ENCODE measurements around the gene HNRNPA1. TPM values are rescaled to one million over a fixed set of nuclear protein-coding genes. Genes with fewer than 3 reads are reported as not detected.
A peak's percentile ranks its signal among the peaks of the same experiment; 100 is the strongest.

The HNRNPA1 gene
- total RNA-seq, 4 donors from 2014 or later = 298 to 519 (median 435) TPM

- H3K4me1 ChIP-seq = peaks cover 7 to 15% of the 10 kb centered on the region in 2 donors
- H3K36me3 ChIP-seq = no peaks in the 10 kb centered on the region
- no peak overlapping the region for H3K27ac ChIP-seq
- no peaks in the 10 kb centered on the region for H3K27me3 ChIP-seq
- WGBS, 2 donors = 93 to 94% methylated on average over 5 of the region's 5 CpGs
- H3K4me3 ChIP-seq (replicated peaks in 1 of 3) = no peak overlapping the region
- TF ChIP-seq CTCF (IDR thresholded peaks at IDR 0.05) = no peak
- no peak for TF ChIP-seq POLR2A (IDR thresholded peaks at IDR 0.05)
- no peaks in the 10 kb centered on the region for H3K9me3 ChIP-seq
- intact Hi-C loops (cut with DNase I) = no loop called here
- DNase-seq = no peak
Observed at GRCh38 chr12:54298904-54299303, 18.4 kb downstream of the HNRNPA1 start.

GRCh38 chr12:54299515-54300224 lies 19.1 kb downstream of the HNRNPA1 start:
- DNase-seq = no peak
- Histone ChIP-seq H3K4me3 (replicated peaks in 1 of 3) (no peak overlapping the region), H3K9me3 (no peaks in the 10 kb centered on the region), H3K36me3 (no peaks in the 10 kb centered on the region), H3K27ac (no peak overlapping the region), H3K4me1 (peaks cover 13 to 23% of the 10 kb centered on the region in 2 donors), H3K27me3 (no peaks in the 10 kb centered on the region)
- intact Hi-C loops (cut with DNase I) = no loop called here
- WGBS, 2 donors = 72 to 79% methylated on average over 8 of the region's 8 CpGs
- no peak for TF ChIP-seq CTCF (IDR thresholded peaks at IDR 0.05)
- TF ChIP-seq POLR2A (IDR thresholded peaks at IDR 0.05) = no peak

GRCh38 chr12:54300225-54300731 lies 19.8 kb downstream of the HNRNPA1 start:
- Histone ChIP-seq H3K27ac (peak overlapping the region in 1 of 3 donors; percentile 46), H3K9me3 (no peaks in the 10 kb centered on the region), H3K27me3 (no peaks in the 10 kb centered on the region), H3K4me1 (peaks cover 13 to 24% of the 10 kb centered on the region in 2 donors), H3K36me3 (no peaks in the 10 kb centered on the region), H3K4me3 (replicated peaks in 1 of 3) (peak overlapping the region in 1 of 3 donors; percentile 2)
- TF ChIP-seq POLR2A (IDR thresholded peaks at IDR 0.05) = no peak
- TF ChIP-seq CTCF (IDR thresholded peaks at IDR 0.05) = no peak
- no peak for DNase-seq
- WGBS, 2 donors = 41 to 53% methylated on average over 3 of the region's 3 CpGs
- intact Hi-C loops (cut with DNase I) = no loop called here

- H3K4me3 ChIP-seq (replicated peaks in 1 of 3) = peak within 1 kb of the TSS in 1 of 3 donors; percentile 2
- TF ChIP-seq POLR2A (IDR thresholded peaks at IDR 0.05) (peak in 1 of 2 donors; percentile 57), CTCF (IDR thresholded peaks at IDR 0.05) (peak in 3 of 6 experiments; percentile 14 to 19 (median 15))
- peaks cover 13 to 24% of the 10 kb centered on the region in 2 donors for H3K4me1 ChIP-seq
- no peaks in the 10 kb centered on the region for H3K36me3 ChIP-seq
- no peaks in the 10 kb centered on the region for H3K9me3 ChIP-seq
- peak; percentile 77 to 83 for DNase-seq
- WGBS, 2 donors = 6 to 7% methylated on average over 23 to 24 of the region's 26 CpGs
- no peaks in the 10 kb centered on the region for H3K27me3 ChIP-seq
- intact Hi-C loops (cut with DNase I) = no loop called here
- H3K27ac ChIP-seq = peak within 1 kb of the TSS in 1 of 3 donors; percentile 46
Observed at GRCh38 chr12:54300732-54301427, 20.4 kb downstream of the HNRNPA1 start, which contains the start of gene NFE2. NFE2 (minus strand) TSS chr12:54301015; CDS start chr12:54295248, 5,767 bp downstream.

Measured in thyroid gland (tissue), 4 donors.